H9 (cell line): ENCODE measurements around the gene UBE2Q1. TPM values are rescaled to one million over a fixed set of nuclear protein-coding genes. Genes with fewer than 3 reads are reported as not detected.

Source experiments
- DNase-seq: peaks from one replicate; pipeline ENCODE4 v3.0.0-alpha.2; 2017
- H2AFZ ChIP-seq: one replicate; pipeline ENCODE4 v1.6.1; 2013; ENCODE audit warnings: mild to moderate bottlenecking, low read length, control low read depth, moderate library complexity
- H2AK5ac ChIP-seq: 2 replicates; pipeline ENCODE4 v1.6.1; 2013; ENCODE audit warnings: low read length, control low read depth, mixed read lengths; ENCODE audit not compliant: insufficient read length
- H2BK120ac ChIP-seq: one replicate; pipeline ENCODE4 v1.6.1; 2013; ENCODE audit warnings: low read depth, mild to moderate bottlenecking, low read length, control low read depth, inconsistent platforms; ENCODE audit not compliant: poor library complexity, severe bottlenecking
- H2BK12ac ChIP-seq: 2 replicates; pipeline ENCODE4 v1.6.1; 2013; ENCODE audit warnings: low read length, control low read depth, mixed read lengths, low read depth; ENCODE audit not compliant: insufficient read length
- H2BK15ac ChIP-seq: 2 replicates; pipeline ENCODE4 v1.6.1; 2013; ENCODE audit warnings: low read depth, low read length, control low read depth
- H2BK20ac ChIP-seq: one replicate; pipeline ENCODE4 v1.6.1; 2013; ENCODE audit warnings: low read depth, mild to moderate bottlenecking, low read length, control low read depth, inconsistent platforms; ENCODE audit not compliant: poor library complexity, severe bottlenecking
- H2BK5ac ChIP-seq: 2 replicates; pipeline ENCODE4 v1.6.1; 2013; ENCODE audit warnings: low read length, control low read depth, mixed read lengths; ENCODE audit not compliant: insufficient read length
- H3K14ac ChIP-seq: 2 replicates; pipeline ENCODE4 v1.6.1; 2013; ENCODE audit warnings: low read length, control low read depth; ENCODE audit not compliant: insufficient read depth
- H3K18ac ChIP-seq: 2 replicates; pipeline ENCODE4 v1.6.1; 2013; ENCODE audit warnings: low read depth, mild to moderate bottlenecking, mixed read lengths, low read length, control low read depth; ENCODE audit not compliant: insufficient read length
- H3K23ac ChIP-seq: 2 replicates; pipeline ENCODE4 v1.6.1; 2013; ENCODE audit warnings: low read length, control low read depth, mixed read lengths, low read depth; ENCODE audit not compliant: insufficient read length
- H3K23me2 ChIP-seq: 2 replicates; pipeline ENCODE4 v1.6.1; 2013; ENCODE audit warnings: low read depth, mild to moderate bottlenecking, mixed read lengths, low read length, control low read depth; ENCODE audit not compliant: insufficient read length, poor library complexity, severe bottlenecking
- H3K27ac ChIP-seq: 2 replicates; pipeline ENCODE4 v1.5.1; 2013; ENCODE audit warnings: low read length, control low read depth, mixed read lengths, low read depth; ENCODE audit not compliant: insufficient read length
- H3K27me3 ChIP-seq: 2 replicates; pipeline ENCODE4 v1.6.1; 2013; ENCODE audit warnings: low read length, control low read depth, inconsistent platforms; ENCODE audit not compliant: insufficient read depth
- H3K4ac ChIP-seq: 2 replicates; pipeline ENCODE4 v1.6.1; 2013; ENCODE audit warnings: low read depth, mild to moderate bottlenecking, control low read depth, inconsistent platforms, low read length, moderate library complexity
- H3K4me1 ChIP-seq: 2 replicates; pipeline ENCODE4 v1.6.1; 2013; ENCODE audit warnings: low read length, control low read depth, inconsistent platforms; ENCODE audit not compliant: insufficient read depth
- H3K4me2 ChIP-seq: 2 replicates; pipeline ENCODE4 v1.6.1; 2013; ENCODE audit warnings: low read length, control low read depth, mixed read lengths; ENCODE audit not compliant: insufficient read length, insufficient read depth
- H3K56ac ChIP-seq: 2 replicates; pipeline ENCODE4 v1.6.1; 2013; ENCODE audit warnings: low read depth, mild to moderate bottlenecking, mixed read lengths, low read length, control low read depth; ENCODE audit not compliant: insufficient read length
- H3K79me1 ChIP-seq: 2 replicates; pipeline ENCODE4 v1.6.1; 2013; ENCODE audit warnings: low read depth, mild to moderate bottlenecking, moderate library complexity, low read length, control low read depth, inconsistent platforms; ENCODE audit not compliant: insufficient read depth, poor library complexity, severe bottlenecking
- H3K79me2 ChIP-seq: 2 replicates; pipeline ENCODE4 v1.6.1; 2013; ENCODE audit warnings: low read length, control low read depth, inconsistent platforms; ENCODE audit not compliant: insufficient read depth
- H3K9ac ChIP-seq: 2 replicates; pipeline ENCODE4 v1.6.1; 2013; ENCODE audit warnings: low read length, control low read depth, mixed read lengths; ENCODE audit not compliant: insufficient read length; ENCODE audit errors: extremely low read depth
- H3K9me3 ChIP-seq: one replicate; pipeline ENCODE4 v1.6.1; 2013; ENCODE audit warnings: low read depth, low read length, inconsistent platforms; ENCODE audit not compliant: control insufficient read depth
- H3T11ph ChIP-seq: one replicate; pipeline ENCODE4 v1.6.1; 2013; ENCODE audit warnings: mild to moderate bottlenecking, low read length, control low read depth, inconsistent platforms
- H4K20me1 ChIP-seq: one replicate; pipeline ENCODE4 v1.6.1; 2013; ENCODE audit not compliant: control insufficient read depth, insufficient read length, insufficient read depth
- H4K5ac ChIP-seq: 2 replicates; pipeline ENCODE4 v1.6.1; 2013; ENCODE audit warnings: low read depth, mild to moderate bottlenecking, mixed read lengths, low read length, control low read depth; ENCODE audit not compliant: insufficient read length
- H4K8ac ChIP-seq: replicated peaks from 2 replicates; pipeline ENCODE4 v1.6.1; 2013; ENCODE audit warnings: low read length, control low read depth, mixed read lengths, low read depth; ENCODE audit not compliant: insufficient read length
- H4K91ac ChIP-seq: 2 replicates; pipeline ENCODE4 v1.6.1; 2013; ENCODE audit warnings: low read depth, mild to moderate bottlenecking, moderate library complexity, mixed read lengths, low read length, control low read depth; ENCODE audit not compliant: insufficient read length
- H3K27ac Mint-ChIP-seq, 3 experiments: 2 replicates in 2 of 3; 3 replicates in 1 of 3; pipeline ENCODE4 v1.8.0; 2020 to 2021; ENCODE audit warnings: mixed read lengths in 3 of 3, mild to moderate bottlenecking in 1 of 3, moderate library complexity in 1 of 3
- H3K27me3 Mint-ChIP-seq: 2 replicates; pipeline ENCODE4 v1.8.0; 2021; ENCODE audit warnings: low read depth, mild to moderate bottlenecking, moderate library complexity, mixed read lengths
- H3K36me3 Mint-ChIP-seq, 3 experiments: 2 replicates in 2 of 3; 3 replicates in 1 of 3; pipeline ENCODE4 v1.8.0; 2020 to 2021; ENCODE audit warnings: low read depth in 3 of 3, mixed read lengths in 3 of 3; ENCODE audit not compliant: insufficient read depth in 1 of 3
- H3K4me1 Mint-ChIP-seq, 2 experiments: 2 replicates each; pipeline ENCODE4 v1.8.0; 2020; ENCODE audit warnings: mixed read lengths in 2 of 2
- H3K4me3 Mint-ChIP-seq, 2 experiments: 2 replicates in 1 of 2; 3 replicates in 1 of 2; pipeline ENCODE4 v1.8.0; 2020 to 2021; ENCODE audit warnings: mild to moderate bottlenecking in 2 of 2, mixed read lengths in 2 of 2, moderate library complexity in 1 of 2
- H3K9me3 Mint-ChIP-seq, 2 experiments: 2 replicates in 1 of 2; 3 replicates in 1 of 2; pipeline ENCODE4 v1.8.0; 2020; ENCODE audit warnings: mild to moderate bottlenecking in 2 of 2, mixed read lengths in 2 of 2, moderate library complexity in 1 of 2
- CTCF ChIP-seq: fragments of 200-600 bp; sonication (generic); conservative IDR thresholded peaks from 3 replicates; pipeline ENCODE4 v1.8.0; 2021; ENCODE audit warnings: antibody characterized with exemption, mild to moderate bottlenecking
- WGBS: extraction: QIAGEN DNeasy Blood & Tissue Kit; methylation state at CpG from one replicate; pipeline ENCODE4 v1.1.7; 2013; ENCODE audit warnings: missing lambda C conversion rate, low lambda C conversion rate, mixed read lengths; ENCODE audit not compliant: insufficient read length; ENCODE audit errors: extremely low coverage; 5-methylcytosine and 5-hydroxymethylcytosine counted together
- total RNA-seq: library from RNA; stranded (reverse); gene quantifications from 2 replicates; pipeline ENCODE4 v1.2.1, GENCODE V29; 2021

UBE2Q1 gene
- total RNA-seq, 1 experiment from 2014 or later: 108 TPM

- H3K4me2 ChIP-seq: no peak overlapping the region
- H3K4me1 ChIP-seq: no peaks in the 10 kb centered on the region
- no peak overlapping the region for H4K8ac ChIP-seq
- H3K79me2 ChIP-seq: no peaks in the 10 kb centered on the region
- no peaks in the 10 kb centered on the region for H3K27me3 ChIP-seq
- no peak for DNase-seq
- no peak overlapping the region for H4K5ac ChIP-seq
- no peak overlapping the region for H2BK120ac ChIP-seq
- no peak overlapping the region for H2AK5ac ChIP-seq
- no peak overlapping the region for H3K9ac ChIP-seq
- H2BK20ac ChIP-seq: no peak overlapping the region
- no peak overlapping the region for H4K91ac ChIP-seq
- no peak overlapping the region for H2BK5ac ChIP-seq
- H3T11ph ChIP-seq: no peak overlapping the region
- Mint-ChIP-seq H3K4me3 (no peak overlapping the region), H3K4me1 (no peaks in the 10 kb centered on the region), H3K36me3 (peaks cover 69 to 99% (median 93%) of the 10 kb centered on the region in 3 experiments; a peak in 6 of 7 replicates), H3K27me3 (no peaks in the 10 kb centered on the region; the same call in 1 of the 2 replicates), H3K9me3 (no peaks in the 10 kb centered on the region), H3K27ac (no peak overlapping the region)
- H3K27ac ChIP-seq: no peak overlapping the region
- H3K9me3 ChIP-seq: no peaks in the 10 kb centered on the region
- no peak overlapping the region for H2BK15ac ChIP-seq
- no CpG with 5 or more reads among the region's 9 CpGs for WGBS
- no peak overlapping the region for H2AFZ ChIP-seq
- H3K18ac ChIP-seq: no peak overlapping the region
- H4K20me1 ChIP-seq: peaks cover 3% of the 10 kb centered on the region
- H3K4ac ChIP-seq: no peak overlapping the region
- H2BK12ac ChIP-seq: no peak overlapping the region
- no peaks in the 10 kb centered on the region for H3K79me1 ChIP-seq
- no peaks in the 10 kb centered on the region for H3K23me2 ChIP-seq
- no peak overlapping the region for H3K23ac ChIP-seq
- no peak for TF ChIP-seq CTCF
- H3K56ac ChIP-seq: no peak overlapping the region
- H3K14ac ChIP-seq: no peak overlapping the region
Measured at GRCh38 chr1:154583773-154584172, 25.3 kb upstream of the UBE2Q1 start.
